Stimulated activated CD4-positive, alpha-beta T cell treated with anti-CD3 and anti-CD28 coated beads, TNF-alpha, amount 100 ng/mL, for 48 hours (primary cell): ENCODE results near the gene RAB8A.

ENCODE experiments used
- DNase-seq, 3 donors: peaks; one replicate each; pipeline ENCODE4 v3.0.0-alpha.2; 2020; ENCODE audit warnings: low read depth in 3 of 3

Gene RAB8A

DNA sequence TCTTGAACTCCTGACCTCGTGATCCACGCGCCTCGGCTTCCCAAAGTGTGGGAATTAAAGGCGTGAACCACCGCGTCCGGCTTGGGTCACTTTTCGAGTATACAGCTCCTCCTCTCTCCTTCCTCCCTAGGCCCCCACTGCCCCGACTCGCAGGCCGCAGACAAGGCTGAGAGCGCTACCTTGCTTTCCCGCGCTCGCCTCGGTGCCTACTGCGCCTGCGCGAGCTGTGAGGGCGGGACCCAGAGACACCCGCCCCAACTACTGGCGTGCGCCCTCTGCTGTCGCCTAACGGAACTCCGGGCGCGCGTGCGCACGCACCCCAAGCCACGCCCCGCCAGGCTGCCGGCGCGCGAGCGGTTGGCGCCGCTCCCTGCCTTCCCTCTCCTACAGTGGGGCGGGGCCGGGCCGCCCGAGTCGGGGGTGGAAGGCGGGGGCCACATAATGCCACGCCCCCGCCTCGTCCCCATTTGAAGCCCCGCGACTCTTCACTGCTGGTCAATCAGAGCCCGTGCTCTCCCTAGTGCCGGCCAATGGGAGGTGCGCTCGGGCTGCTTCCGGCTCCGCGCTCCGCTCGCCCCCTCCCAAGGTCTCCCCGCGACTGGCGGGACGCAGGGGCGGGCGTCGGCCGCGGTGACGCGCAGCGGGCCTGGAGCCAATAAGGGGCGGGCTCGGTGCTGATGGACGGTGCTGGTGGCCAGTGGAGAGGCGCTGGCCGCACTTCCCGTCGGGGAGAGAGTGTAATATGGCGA lies at the start of gene RAB8A:
Gene RAB8A, plus strand, starts transcription at position 730 of the 749 bp plus-strand sequence. Its CDS starts 13 bp downstream, at position 743.
- DNase-seq: peak; percentile 97 to 98 (median 97)

GRCh38 chr19:16061943-16062342 lies 49.7 kb upstream of the RAB8A start:
- no peak for DNase-seq

DNA sequence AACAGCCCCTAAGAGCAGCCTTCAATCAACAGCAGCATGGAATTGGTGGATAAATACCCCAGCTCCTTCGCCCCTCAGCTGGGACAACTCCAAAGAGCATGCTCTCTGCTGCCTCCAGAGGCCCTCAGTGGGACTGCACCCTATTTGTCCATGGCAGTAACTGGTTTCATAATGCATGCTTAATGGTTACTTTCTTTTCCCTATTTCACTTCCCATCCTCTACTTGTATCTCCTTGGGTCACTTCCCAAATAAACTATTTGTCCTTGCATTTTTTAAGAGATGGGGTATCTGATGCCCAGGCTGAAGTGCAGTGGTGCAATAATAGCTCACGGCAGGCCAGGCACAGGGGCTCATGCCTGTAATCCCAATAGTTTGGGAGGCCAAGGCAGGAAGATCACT lies 48.9 kb upstream of the RAB8A start:
- DNase-seq: peak in 2 of 3 donors; percentile 50 to 58

DNA sequence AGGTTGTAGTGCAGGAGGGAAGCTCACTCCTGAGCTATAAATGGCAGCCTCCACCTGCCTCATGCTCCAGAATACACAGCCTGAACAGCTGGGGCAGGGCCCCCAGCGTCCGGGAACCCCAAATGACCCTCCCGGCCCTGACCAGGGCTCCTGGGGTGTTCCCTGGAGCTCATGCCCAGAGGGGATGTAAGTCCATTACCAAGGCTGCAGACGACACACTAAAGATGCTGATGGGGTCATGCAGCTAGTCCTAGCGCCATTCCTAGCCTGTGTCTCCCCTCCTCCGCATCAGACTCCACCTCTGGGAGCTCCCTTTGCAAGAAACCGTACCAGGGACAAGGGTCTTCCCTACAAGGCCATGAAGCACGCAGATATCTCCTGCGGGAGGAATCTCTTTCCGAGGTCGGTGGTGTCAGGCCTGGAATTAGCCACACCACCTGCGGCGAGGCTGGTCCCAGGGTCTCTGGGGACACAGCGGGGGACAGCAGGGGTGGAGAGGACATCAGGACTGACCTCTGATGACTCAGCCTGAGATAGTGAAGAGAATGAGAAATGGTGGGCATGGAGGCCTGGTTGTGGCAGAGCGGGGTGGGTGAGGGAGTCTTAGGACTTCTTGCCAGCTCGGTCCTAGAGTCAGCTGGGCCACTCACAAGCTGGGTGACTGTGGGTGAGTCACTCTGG lies 47.3 kb upstream of the RAB8A start:
- DNase-seq: no peak

DNA sequence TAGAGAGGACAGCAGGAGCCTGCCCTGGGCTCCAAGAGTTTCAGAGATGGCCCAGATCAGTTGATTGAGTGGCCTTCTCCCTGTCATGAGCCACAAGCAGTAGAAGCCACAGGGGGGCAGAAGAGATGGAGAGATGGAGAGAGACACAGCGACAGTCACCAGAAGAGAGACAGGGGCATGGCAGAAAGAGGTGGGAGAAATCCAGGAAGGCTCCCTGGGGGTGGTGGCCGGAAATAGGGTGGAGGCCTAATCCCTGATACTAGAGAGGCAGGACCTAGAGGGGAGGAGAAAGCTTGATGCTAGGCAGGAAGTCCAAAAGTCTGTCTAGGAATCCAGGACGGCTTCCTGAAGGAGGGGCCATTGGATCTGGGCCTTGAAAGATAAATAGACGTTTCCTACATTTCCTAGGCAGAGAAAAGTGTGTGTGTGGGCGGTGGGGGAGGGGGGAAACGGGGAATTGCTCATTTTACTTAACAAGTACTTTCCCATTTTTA lies 45.0 kb upstream of the RAB8A start:
- DNase-seq: peak in 1 of 3 donors; percentile 48

DNA sequence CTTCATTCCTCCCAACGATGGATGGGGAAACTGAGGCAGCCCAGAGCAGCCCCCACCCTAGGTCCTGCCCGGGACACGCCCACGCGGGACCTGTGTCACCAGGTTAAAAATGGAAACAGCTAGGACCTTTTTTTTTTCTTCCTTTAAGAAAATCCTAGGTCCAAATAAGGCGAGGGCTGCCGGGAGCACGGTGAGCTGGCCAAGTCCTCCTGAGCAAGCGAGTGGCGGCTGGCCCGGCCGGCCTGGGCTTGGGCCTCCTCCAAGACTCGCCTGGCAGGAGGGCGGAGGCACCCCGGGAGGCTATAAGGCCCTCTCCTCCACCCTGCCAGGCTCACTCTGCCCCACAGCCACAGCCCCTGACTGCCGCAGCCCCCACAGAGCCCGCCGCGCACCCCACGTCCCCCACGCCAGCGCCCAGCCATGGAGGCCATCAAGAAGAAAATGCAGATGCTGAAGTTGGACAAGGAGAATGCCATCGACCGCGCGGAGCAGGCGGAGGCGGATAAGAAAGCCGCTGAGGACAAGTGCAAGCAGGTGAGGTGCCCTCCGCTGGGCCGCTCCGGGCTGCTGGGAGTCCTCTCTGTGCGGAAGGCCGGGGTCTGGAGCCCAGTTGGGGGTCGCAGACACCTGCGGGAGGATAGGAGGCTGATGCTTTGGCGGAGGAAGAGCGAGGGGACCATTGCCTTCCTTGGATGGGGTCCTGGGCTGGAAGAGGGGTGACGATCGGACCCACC lies 44.3 kb upstream of the RAB8A start:
- DNase-seq: no peak

GRCh38 chr19:16068696-16069259 lies 42.9 kb upstream of the RAB8A start:
- no peak for DNase-seq

DNA sequence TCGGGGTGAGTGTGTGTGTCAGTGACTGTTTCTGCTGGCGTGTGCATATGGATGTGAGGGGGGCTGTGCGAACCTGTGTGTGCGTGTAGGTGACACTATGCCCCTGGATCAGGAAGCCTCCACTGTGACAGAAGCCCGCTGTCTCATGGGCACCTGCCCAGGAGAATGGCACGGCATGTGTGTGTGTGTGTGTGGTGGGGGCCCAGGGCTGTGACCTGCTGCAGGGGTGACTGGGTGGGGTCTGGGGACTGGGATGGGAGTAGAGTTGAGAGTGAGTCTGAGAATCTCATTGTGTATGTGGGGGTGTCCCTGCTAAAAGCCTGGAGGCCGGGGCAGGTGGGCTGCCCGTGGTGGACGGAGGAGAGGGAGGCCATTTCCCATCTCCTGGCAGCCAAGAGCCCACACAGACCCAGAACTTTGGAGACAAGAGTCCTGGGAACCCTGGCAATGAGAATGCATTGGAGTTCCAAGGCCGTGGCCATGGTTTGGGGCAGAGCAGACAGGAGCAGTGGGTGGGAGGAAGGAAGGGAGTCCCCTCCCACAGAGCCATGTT lies 41.8 kb upstream of the RAB8A start:
- no peak for DNase-seq

DNA sequence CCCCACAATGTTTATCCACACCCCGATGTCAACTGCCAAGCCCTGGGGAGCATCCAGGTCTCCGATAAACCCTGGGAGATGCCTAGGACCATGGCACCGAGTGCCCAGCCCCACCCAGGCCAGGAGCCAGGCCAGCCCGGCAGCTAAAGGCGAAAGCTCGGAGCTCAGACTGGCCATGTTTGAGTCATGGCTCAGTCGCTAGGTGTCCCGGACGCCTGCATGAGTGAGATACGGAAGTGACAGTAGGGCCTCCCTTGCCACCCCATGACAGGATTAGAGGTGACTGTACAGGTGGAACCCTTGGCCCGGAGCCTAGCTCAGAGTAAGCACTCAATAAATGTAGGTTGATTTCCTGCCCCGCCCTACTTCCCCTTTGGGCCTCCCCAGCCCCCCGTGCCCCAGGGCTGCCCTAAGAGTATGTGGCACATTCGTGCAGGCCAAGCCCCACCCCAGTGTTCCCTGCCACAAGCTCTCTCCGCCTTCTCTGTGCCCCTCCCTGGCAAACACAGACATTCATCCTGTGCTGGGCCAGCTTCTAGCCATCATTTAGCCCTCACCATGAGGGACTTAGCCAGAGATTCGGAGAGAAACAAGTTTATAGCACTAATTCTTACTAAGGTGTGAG lies 41.2 kb upstream of the RAB8A start:
- DNase-seq: peak; percentile 57 to 79 (median 70)

DNA sequence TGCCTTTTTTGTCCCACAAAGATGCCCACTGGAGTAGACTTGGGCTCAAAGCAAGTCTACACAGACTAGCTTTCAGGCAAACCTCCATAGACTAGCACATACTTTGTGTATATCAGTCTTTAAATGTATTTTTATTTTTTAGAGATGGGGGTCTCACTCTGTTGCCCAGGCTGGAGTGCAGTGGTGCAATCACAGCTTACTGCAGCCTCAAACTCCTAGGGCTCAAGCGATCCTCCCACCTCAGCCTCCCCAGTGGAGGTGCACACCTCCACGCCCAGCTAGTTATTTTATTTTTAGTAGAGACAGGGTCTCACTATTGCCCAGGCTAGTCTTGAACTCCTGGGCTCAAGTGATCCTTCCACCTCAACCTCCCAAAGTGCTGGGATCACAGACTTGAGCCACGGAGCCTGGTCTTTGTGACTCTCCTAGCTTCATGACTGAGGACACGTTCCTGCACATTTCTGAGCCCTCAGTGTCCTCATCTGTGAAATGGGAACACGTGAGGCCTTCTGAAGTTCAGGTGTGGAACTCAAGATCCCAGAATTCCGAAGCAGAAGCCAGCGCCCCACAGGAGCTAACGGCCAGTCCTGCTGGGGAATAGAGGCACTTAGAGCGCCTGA lies 40.5 kb upstream of the RAB8A start:
- no peak for DNase-seq

GRCh38 chr19:16073481-16073880 lies 38.2 kb upstream of the RAB8A start:
- DNase-seq: no peak

GRCh38 chr19:16073988-16074387 lies 37.7 kb upstream of the RAB8A start:
- DNase-seq: no peak

DNA sequence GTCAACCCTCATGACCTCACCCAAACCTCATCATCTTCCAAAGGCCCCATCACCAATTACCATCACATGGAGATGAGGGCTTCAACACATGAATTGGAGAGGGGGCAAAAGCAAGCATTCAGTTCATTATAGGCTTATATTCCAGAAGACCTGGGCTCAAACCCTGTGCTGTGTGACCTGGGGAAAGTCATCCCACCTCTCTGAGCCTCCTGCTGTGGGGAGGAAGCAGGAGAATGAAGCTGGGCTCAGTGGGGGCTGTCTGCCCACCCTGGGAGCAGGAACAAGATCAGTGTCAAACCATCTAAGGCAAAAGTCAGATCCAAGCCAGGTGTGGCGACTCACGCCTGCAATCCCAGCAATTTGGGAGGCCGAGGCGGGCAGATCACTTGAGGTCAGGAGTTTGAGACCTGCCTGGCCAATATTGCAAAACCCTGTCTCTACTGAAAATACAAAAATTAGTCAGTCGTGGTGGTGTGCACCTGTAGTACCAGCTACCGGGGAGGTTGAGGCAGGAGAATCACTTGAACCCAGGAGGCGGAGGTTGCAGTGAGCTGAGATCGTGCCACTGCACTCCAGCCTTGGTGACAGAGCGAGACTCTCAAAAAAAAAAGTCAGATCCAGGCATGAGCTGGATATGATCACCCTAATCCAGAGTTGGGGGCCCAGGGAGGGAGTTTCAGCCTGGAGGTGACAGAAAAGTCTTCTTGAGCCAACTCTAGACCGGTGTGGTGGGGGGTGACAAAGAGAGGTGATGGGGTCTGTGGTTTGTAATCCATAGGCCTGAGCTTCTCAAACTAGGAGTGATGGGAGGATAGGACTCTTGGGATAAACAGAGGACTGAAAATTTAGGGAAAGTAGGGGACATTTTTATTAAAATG lies 37.0 kb upstream of the RAB8A start:
- no peak for DNase-seq

- DNase-seq: no peak
Observed at GRCh38 chr19:16075430-16076153, 36.1 kb upstream of the RAB8A start.

DNA sequence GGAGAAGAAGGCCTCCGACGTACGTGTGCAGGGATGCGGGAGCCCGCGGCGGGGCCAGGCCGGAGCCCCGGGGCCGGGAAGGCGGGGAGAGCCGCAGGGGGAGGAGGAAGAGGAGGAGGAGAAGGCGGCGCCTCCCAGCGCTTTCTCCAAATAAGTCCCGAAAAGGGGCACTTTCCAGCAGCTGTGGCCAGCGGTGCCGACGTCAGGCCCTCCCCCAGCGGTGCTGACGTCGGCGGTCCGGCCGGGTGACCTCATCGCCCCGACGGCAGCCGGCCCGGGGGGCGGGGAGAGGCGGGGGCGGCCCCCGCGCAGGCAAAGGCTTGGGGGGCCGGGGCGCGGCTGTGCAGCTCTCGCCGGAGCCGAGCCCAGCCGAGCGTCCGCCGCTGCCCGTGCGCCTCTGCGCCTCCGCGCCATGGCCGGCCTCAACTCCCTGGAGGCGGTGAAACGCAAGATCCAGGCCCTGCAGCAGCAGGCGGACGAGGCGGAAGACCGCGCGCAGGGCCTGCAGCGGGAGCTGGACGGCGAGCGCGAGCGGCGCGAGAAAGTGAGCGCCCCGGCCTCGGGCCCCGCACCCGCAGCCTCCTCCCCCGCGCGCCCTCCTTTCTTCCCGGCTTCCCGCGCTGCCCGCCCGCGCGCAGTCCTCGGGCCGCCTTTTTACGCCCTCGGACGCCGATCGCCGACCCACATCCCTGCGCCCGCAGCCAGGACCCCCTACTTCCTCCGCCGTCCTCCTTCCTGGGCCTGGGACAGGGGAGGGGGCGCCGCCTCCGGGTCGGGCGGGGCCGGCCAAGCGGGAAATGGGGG lies 35.3 kb upstream of the RAB8A start, which contains the start of gene TPM4:
Gene TPM4, plus strand, starts transcription at position 342 of the 804 bp plus-strand sequence. Its CDS starts 71 bp downstream, at position 413.
- DNase-seq: peak; percentile 77 to 88 (median 83)

GRCh38 chr19:16076958-16077611 lies 34.6 kb upstream of the RAB8A start:
- DNase-seq: no peak

DNA sequence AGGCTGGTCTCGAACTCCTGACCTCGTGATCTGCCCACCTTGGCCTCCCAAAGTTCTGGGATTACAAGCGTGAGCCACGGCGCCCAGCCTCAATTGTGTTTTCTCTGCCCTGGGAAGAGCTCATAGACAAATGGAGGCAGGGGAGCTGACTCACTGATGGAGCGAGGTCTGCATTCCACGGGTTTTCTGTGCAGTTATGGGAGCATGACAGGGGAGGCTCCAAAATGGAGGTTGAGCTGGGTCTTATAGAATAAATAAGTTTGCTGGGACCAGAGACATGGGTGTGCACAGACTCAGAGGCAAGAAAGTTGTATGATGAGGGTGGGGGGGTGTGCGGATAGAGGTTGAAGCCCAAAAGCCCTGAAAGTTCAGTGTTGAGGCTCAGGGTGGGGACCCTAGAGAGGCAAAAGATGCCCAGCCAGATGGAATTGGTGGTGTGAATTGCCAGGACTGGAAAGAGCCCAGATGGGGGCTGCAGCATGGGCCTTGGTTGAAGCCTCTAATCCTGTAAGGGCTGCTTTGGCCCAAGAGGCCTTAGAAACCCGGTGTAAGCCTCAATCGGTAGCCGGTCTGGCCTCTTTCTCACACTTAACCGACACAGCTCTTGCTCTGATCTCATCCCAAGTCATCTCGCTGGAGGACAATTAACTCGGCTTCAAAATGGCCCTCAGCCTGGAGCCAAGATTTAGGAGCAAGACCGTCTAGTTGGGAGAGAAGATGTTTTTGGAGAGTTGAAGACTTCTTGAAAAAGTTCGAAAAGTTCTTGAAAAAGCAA lies 33.5 kb upstream of the RAB8A start:
- DNase-seq: no peak
